H1 (cell line): ENCODE measurements around the gene TNRC6C. TPM values are rescaled to one million over a fixed set of nuclear protein-coding genes. Genes with fewer than 3 reads are reported as not detected.

ENCODE experiments used
- JUND ChIP-seq: IDR thresholded peaks from 2 replicates; pipeline ENCODE4 v1.6.1; 2011; ENCODE audit warnings: mild to moderate bottlenecking, improper control_type of control experiment, low read length
- SIN3A ChIP-seq, 2 experiments: IDR thresholded peaks in 1 of 2; conservative IDR thresholded peaks in 1 of 2; 2 replicates each; pipeline ENCODE4 v1.6.1; 2011 to 2012; ENCODE audit warnings: low read length in 2 of 2, improper control_type of control experiment in 1 of 2, low read depth in 1 of 2, mild to moderate bottlenecking in 1 of 2
- TCF12 ChIP-seq: IDR thresholded peaks from 2 replicates; pipeline ENCODE4 v1.6.1; 2011; ENCODE audit warnings: low read depth, mild to moderate bottlenecking, low read length
- polyA plus RNA-seq, 7 experiments: library from polyadenylated mRNA; depleted of rRNA in 3 of 7; stranded (reverse) in 5 of 7; unstranded in 2 of 7; fragments of >200 nt in 5 of 7; fragments of 200-250 nt in 2 of 7; gene quantifications; 1 replicate in 5 of 7; 2 replicates in 1 of 7; 4 replicates in 1 of 7; pipeline versions ENCODE4 v1.2.1 to v1.2.3, GENCODE V29; 2011 to 2013; ENCODE audit warnings: missing spikeins in 2 of 7, mixed read lengths in 2 of 7
- total RNA-seq: library from RNA; stranded (reverse); fragmentation: NEBNext Ultra II Directional; extraction: Animal tissue kit (Norgen Biotek cat#: 25700); gene quantifications from 2 replicates; pipeline ENCODE4 v1.2.1, GENCODE V29; 2021
- TF ChIP-seq, protein P1 (sequence below), 3 experiments: IDR thresholded peaks; 1 replicate in 2 of 3; 2 replicates in 1 of 3; pipeline versions ENCODE4 v1.5.1 to v1.6.1; 2011; ENCODE audit warnings: low read length in 3 of 3, mild to moderate bottlenecking in 3 of 3, inconsistent platforms in 2 of 3, low read depth in 1 of 3, moderate library complexity in 1 of 3; ENCODE audit not compliant: insufficient read depth in 1 of 3; ENCODE audit errors: control extremely low read depth in 1 of 3

TNRC6C gene
- total and polyA plus RNA-seq, 2 of the 8 experiments (the other 6 are each of a cell fraction or from before 2014, with no cell fraction given) = 2.8 to 28.9 TPM

DNA sequence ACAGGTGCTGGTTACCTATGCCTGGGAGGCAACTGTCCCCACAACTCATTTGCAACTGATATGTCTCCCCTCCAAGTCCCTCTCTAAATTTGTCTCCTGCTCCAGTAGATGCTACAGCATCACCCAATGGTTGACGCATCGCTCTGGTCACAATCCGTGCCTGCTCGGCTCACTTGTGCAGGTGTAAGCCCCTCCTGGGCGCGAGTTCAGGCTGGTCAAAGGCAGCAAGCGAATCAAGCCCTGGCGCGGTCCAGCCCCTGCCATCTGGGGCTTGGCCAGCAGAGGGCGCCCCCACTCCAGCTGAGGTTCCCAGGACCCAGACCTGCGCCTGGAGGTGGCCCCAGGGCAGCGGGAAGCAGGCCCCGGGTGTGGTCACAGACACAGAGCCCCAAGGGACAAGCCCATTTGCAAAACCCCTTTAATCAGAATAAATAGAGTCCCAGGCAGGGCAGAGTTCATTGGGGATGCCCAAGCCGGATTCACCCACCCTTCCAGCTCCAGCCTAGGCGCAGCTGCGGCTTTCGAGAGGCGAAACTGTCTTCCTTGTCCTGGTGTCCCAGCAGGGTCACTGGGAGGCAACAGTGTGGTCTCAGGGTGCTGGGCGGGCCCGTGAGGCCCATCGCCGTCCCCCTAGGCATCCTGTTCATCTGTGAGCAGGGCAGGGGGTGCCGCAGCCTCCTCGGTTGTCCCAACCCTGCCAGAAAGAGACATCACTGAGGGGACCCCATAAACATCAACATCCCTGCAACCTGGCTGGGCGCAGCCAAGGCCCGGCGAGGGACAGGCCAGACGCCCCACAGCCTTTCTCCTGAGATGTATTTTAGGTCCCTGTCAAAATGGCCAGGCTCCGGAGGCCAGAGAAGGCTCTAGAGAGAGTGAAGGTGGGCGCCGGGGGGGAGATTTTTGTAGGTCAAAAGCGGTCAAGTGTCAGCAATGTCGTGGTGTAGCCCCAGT, 154.3 kb downstream of the TNRC6C start (continued):
- 0 out of 2 replicates have a peak, but pooled peaks have one; percentile 27 for TF ChIP-seq JUND
- TF ChIP-seq SIN3A (conservative IDR thresholded peaks at IDR 0.05 in 1 of 2, IDR thresholded peaks at IDR 0.05 in 1 of 2; ENCODE audit: low read depth in 1 of 2, low read length in 2 of 2) = no peak
- no peak for TF ChIP-seq TCF12
- TF ChIP-seq, protein P1, sequence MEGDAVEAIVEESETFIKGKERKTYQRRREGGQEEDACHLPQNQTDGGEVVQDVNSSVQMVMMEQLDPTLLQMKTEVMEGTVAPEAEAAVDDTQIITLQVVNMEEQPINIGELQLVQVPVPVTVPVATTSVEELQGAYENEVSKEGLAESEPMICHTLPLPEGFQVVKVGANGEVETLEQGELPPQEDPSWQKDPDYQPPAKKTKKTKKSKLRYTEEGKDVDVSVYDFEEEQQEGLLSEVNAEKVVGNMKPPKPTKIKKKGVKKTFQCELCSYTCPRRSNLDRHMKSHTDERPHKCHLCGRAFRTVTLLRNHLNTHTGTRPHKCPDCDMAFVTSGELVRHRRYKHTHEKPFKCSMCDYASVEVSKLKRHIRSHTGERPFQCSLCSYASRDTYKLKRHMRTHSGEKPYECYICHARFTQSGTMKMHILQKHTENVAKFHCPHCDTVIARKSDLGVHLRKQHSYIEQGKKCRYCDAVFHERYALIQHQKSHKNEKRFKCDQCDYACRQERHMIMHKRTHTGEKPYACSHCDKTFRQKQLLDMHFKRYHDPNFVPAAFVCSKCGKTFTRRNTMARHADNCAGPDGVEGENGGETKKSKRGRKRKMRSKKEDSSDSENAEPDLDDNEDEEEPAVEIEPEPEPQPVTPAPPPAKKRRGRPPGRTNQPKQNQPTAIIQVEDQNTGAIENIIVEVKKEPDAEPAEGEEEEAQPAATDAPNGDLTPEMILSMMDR (IDR thresholded peaks at IDR 0.05; ENCODE audit: control extremely low read depth in 1 of 3, insufficient read depth in 1 of 3, low read depth in 1 of 3, low read length in 3 of 3) = peak; percentile 95 to 99 (median 98)
